Stimulated activated CD8-positive, alpha-beta memory T cell treated with anti-CD3 and anti-CD28 coated beads, Interleukin-7, amount 100 ng/mL, for 24 hours (primary cell): ENCODE measurements around the gene RPTN.

Source experiments
- DNase-seq: peaks from one replicate; pipeline ENCODE4 v3.0.0-alpha.2; 2020; ENCODE audit warnings: low read depth

The RPTN gene, protein sequence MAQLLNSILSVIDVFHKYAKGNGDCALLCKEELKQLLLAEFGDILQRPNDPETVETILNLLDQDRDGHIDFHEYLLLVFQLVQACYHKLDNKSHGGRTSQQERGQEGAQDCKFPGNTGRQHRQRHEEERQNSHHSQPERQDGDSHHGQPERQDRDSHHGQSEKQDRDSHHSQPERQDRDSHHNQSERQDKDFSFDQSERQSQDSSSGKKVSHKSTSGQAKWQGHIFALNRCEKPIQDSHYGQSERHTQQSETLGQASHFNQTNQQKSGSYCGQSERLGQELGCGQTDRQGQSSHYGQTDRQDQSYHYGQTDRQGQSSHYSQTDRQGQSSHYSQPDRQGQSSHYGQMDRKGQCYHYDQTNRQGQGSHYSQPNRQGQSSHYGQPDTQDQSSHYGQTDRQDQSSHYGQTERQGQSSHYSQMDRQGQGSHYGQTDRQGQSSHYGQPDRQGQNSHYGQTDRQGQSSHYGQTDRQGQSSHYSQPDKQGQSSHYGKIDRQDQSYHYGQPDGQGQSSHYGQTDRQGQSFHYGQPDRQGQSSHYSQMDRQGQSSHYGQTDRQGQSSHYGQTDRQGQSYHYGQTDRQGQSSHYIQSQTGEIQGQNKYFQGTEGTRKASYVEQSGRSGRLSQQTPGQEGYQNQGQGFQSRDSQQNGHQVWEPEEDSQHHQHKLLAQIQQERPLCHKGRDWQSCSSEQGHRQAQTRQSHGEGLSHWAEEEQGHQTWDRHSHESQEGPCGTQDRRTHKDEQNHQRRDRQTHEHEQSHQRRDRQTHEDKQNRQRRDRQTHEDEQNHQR

DNA sequence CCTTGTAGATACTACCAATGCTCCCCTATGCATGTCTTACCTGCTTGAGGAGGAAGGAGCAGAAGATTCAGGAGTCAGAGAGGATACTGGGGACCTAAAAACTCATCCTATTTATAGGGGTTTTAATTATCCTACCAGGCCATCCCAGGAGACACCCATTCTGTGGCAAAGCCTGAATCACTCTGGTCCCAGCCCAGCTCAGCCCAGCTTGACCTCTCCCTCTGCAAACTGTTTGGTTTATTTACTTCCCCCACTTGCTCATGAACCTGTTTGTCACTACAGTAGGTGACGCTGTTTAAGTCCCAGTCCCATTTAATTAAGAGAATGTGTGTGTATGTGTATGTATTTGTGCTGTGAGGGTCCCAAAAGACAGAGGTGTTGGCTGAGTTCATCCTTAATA lies at the start of gene RPTN:
Gene RPTN (minus strand): TSS at position 85 of the 400 bp plus-strand sequence. CDS start 1,339 bp downstream, outside the sequence.
- DNase-seq: no peak

DNA sequence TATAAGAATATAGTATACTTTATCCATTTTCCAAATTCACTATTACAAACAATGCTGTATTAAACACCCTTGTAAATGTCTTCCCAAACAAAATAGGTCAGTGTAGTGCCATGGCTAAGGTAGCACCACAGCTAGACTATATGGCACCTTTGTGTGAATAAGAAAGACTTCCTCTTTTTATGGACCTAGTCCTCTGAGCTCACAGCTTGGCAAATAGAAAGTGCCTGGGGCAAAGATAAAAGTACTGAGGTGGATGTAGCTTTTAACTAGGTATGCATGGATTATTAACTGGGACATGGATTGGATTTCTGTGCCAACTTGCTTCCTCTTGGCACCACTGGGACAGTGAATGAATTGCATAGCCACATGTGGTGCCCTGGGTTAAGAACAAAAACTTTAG lies 40.0 kb upstream of the RPTN start:
- no peak for DNase-seq

DNA sequence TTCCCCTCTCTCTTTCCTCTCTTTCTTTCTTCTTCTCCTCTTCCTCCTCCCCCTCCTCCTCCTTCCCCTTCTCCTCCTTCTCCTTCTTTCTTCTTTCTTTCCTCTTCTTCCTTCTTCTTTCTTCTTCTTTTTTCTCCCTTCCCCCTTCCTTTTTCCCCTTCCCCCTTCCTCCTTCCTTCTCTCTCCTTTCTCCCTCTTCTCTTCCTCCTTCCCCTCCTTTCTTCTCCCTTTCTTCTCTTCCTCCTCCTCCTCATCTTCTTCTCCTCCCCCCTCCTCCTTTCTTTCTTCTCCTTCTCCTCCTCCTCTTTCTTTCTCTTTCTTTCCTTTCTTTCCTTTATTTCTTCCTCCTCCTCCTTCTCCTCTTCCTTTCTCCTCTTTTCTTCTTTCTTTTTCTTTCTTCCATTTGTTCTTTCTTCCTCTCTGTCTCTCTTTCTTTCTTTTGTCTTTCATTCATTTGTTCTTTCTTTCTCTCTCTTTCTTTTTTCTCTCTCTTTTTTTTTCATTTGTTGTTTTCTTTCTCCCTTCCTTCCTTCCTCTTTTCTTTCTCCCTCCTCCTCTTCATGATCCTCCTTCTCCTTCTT lies 38.4 kb upstream of the RPTN start:
- no peak for DNase-seq

DNA sequence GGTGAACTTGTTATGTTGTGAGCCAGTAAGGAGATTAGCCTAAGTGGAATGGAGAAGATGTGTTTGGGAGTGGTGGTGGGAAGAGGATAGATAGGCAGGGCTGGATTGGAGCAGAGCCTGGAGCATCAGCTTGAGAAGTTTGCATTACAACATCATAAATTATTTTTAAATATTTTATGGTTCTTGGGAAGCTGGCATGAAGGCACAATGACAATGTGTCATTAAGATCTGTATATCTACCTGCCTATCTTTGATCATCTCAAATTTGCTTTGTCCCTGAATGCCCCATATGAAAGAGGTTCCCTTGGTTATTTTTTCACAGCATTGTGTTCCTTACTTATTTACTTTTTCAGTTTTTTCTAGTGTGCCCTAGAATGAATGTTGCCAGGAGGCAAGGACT lies 32.7 kb upstream of the RPTN start:
- no peak for DNase-seq

DNA sequence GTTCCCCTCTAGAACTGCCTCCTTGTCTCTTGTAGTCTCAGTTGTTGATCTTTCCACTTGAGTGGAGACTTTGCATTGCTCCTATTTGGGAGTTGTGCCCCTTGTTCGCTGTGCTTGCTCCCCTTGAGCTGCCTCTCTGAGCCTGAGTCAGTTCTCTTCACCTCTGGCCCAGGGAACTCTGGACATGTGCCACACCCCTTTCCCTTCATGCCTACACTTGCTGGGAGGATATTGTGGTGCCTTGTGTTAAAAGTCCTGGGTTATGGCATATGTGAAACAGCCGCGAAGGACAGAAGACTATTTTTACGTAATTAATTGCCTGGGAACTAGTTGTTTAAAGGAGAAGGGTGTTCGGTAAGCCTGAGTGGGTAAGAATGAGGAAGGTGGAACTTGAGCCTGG lies 32.2 kb upstream of the RPTN start:
- DNase-seq: no peak

DNA sequence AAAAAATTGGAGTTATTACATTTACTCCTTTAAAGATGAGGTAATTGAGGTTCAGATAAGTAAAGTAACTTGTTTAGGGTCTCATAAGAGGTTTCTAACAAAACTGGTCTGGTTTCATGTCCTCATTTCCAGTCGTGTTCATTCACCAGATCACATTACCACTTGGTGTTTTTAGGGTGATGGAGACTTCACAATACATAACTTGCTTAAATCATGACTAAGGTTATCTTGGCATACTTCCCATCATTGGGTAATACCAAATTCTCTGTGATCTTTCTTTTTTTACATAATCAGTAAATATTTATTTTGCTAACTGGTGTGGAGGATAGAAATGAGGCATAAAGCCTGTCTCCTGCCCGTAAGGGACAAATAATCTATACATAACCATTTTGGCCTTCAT lies 31.6 kb upstream of the RPTN start:
- DNase-seq: no peak

DNA sequence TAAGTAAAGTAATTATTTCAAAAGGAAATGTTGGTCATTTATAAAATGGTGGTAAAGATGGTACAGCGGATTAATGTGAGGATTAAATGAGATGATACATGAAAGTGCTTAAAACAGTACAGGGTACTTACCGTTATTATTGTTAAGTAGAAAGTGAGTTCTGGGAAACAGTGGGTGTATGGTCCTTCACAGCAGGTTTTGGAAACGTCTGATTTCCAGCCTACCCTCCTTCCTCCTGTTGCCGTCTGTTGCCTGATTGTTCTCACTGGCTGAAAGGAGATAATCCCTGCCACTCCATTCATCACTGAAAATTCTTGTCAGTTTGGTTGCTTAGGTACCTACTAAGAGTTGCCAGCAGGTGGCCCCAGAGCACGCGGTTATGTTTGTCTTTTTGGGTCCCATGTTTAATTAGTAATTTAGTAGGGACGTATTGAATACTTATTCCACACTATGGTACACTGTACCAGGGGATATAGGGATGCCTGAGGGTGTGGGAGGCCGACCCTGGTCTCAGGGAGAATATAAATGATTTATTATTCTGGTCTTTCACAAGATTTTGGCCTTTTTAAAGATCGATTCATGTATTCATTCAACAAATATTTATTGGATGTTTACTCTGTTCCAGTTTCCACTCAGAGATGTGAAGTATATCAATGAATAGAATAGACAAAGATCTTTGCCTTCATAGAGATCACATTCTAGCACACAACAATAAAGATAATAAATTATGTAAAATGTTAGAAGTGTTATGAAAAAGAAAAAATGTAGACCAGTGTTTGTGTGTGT lies 30.8 kb upstream of the RPTN start:
- DNase-seq: peak; percentile 36

DNA sequence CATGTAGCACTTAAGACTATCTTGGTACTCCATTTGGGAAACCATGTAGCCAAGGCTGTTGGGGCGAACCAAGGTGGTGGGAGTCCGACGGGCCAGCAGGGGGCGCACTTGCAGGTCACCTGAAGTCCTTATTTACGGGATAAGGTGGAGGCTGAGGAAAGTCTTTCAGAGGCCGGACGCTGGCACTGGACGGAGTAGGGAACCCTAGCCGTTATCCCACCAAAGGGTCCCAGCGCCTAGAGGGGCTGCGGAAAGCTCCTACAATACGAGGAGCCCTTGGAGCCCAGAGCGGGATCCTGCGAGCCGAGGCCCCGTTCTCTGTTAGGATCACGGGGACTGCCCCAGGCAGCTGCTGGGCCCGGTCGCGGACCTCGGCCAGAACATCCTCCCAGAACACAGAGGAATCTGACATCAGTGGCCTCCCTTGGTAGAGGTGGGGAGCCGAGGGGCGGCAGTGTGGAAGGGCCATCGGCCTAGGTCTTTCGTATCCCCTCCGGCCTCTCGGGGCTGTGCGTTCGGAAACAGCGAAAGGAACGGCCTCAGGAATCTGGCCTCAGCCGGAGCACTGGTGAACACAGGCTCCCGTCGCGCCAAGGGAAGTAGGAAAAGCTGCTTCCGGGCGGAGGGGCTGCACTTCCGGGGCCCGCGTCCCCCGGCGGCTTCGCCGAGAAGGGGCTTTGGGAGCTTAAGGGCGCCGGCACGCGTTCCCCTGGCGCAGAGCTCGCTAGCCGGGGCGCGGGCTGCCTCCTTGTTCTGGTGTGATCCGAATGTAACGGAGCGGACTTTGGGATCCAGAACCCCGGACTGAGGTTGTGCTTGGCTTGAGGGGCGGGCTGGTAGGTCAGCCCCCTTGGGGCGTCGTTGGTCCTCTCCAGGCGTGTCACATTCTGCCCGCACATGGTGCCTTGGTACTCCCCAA lies 29.9 kb upstream of the RPTN start:
- DNase-seq: peak; percentile 64

DNA sequence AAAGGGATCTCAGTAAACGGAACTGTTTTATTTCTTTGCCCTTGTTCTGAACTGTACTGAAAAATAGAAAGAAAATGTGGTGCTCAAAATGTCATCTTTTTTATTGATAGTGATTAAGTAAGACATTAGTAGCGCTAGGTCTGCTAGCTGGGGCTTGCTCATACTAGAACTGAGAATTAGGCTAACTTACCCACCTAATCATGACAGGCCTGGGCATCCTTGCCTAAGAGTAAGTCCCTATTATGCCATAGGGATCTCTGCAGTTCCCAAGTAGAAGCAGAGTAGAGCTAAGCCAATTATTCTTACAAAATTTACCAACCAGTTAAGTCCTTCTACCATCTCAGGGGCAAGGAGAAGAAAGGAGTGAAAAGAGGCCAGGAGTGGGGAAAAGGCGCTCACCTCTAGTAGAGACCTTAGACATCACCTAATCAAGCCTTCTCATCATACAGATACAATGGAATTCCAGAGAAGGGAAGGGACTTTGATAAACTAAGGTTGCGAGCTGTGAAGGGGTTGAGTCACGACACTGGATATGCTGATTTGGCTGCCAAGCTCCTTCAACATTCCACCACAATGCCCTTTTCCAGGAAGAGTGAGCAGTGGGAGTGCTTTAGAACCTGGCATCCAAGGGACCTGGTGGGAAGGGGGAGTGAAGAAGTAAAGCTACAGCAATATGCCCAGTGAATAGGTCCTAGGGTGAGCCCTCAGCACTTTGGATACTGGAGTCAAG lies 27.7 kb upstream of the RPTN start:
- no peak for DNase-seq

DNA sequence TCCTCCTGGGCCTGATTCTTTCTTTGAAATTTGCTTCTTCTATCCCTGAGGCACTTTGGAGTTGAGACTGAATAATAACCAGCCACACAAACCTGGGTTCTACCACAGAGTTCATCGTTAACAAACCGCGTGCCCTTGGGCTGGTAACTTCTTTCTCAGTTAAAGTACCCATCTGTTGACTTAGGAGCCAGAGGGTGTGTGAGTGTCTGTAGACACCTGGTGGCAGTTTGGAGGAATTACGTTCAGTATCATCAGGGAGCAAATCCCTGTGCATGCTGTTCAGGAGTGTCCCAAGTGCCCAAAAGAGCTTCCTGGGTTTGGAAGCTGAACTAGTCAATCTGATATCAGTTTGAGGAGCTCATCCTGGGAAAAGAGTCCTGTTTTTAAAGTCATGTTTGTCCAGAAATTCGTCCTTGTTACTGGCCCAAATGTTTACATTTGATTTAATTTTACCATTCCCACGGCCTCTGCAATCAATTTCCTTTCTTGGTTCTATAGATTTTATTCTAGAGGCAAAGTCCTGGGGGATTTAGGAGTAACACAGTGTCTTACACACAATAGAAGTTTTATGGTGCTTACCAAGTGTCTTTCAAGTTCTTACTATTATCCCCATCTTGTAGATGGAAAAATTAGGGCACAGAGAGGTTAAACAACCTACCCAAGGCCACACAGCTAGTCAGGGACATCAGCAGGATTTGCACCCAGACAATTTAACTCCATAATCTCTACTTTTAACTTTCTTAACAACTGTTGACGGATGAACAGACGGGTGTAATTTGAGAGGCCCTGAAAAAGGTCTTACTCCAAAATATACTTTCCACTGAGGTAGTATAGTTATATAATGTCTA lies 26.7 kb upstream of the RPTN start:
- DNase-seq: no peak

DNA sequence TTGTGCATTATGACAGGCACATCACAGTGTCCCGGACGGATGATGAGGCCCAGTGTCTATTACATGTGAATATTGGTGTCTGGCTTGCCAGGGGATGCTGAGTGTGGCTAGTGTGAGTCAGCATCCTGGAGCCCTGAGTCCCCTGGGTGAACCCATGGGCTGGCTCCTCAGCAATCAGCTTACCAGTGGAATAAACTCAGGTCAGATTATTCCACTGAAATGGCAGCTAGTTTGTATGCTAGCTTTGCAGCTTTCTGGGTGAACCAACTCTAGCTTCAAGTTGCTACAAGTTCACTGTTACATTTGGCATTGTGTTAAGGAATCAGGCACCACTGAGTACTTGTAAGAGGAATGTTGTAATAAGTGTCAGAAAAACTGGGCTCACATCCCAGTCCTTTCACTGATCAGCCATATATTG lies 23.9 kb upstream of the RPTN start:
- DNase-seq: no peak

DNA sequence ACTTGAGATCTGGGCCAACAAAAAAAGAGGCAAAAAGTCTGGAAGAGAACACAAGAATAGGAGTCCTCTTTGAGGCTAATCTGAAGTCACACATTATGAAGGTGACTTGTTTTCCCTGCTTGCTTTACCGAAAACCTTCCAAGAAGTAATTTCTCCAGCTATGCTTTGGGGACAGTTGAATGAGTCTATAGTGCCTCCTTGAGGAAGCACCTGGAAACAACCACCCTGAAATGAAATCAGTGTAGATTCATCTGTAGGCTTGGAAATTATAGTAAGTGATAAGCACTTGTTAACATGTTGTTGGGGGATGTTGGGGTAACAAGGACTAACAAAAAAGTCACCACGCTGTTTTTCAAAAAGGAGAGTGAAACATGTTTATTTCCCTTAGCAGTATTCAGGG lies 23.4 kb upstream of the RPTN start:
- DNase-seq: no peak

DNA sequence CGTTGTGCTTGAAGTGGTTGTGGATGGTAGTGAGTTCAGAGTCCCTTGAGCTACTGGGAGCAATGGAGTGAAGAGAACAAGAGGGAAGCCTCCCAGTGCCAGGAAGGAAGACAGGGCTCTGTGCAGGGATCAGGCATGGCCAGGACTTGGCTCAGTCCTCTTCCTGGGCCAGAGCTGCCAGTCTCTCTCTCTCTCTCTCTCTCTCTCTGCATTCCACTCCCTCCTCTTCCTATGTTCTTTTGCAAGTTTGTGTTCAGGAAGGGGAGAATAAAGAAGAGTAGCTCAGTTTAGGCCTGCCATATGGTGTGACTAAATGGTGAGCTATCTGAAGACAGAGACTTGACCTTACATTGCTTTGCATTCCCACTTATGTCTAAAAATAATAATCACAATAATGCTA lies 20.5 kb upstream of the RPTN start:
- no peak for DNase-seq

DNA sequence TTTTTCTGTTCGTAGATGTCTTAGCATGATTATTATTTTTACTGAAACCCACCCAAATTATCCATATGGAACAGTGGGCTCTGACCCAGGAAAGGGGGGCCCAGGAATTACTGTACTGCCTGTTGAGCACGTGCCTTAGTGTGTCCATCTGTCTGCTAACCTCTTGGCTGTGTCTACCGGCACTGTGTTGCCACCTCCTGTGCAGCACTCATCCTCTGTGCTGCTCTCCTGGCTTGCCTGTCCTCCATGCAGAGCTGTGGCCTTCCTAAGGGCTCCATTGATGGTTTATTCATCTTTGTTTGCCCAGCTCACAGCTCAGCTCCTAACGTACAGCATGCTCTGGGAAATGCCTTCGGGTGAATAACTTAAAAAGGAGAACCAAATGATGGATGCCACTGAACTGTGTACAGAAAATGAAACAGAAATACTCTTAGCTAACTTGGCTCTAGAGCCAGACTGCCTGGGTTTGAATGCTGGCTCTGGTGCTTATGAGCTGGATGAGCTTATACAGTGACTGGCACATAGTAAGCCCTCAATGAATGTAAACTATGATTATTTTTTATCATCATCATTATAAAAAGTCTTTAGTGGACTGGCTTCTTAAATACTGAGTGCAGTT lies 11.4 kb upstream of the RPTN start:
- no peak for DNase-seq

DNA sequence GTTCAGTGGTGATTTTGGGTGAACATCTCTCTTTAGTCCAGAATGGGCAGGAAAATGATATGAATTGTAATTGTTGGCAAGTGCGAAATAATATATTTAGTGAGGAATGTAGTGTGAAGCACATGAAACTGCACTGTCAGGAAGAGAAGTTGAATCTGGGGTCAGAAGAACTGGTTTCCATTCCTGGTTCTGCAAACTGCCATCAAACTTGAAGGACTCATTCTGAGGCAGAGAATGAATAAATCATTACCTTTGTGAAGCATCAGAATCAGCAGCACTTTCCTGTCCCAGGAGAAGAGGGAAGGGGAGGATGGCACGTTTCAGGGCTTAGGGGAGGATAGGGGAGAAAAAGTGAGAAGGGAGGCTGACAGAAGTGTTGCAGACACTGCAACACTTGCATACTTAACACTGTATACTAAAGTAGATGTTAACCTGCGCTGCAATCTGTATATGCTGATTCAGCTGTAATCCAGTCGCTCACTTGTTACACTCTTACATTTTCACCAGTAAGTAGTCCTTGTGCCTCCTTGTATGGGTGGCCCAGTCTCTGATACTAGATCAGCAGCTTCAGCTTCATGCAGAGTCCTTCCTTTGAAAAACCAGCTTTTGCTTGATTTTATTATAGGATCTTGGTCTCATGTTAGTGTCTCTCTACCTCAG lies 10.5 kb upstream of the RPTN start:
- DNase-seq: no peak

DNA sequence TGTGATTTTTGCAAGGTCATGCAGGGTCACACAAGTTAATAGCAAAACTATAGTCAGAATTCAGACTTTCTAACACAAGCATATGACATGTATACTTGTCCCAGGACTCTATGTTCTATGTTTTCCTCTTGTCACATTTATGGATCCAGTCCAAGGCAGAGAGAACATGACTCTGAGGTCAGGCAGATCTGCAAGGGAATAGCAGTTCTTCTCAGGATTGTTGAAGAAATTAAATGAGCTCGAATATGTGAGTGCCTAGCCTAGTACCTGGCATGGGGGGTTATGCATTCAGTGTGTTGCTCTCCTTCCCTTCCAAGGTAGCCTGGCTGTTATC lies 9.5 kb upstream of the RPTN start:
- DNase-seq: no peak

DNA sequence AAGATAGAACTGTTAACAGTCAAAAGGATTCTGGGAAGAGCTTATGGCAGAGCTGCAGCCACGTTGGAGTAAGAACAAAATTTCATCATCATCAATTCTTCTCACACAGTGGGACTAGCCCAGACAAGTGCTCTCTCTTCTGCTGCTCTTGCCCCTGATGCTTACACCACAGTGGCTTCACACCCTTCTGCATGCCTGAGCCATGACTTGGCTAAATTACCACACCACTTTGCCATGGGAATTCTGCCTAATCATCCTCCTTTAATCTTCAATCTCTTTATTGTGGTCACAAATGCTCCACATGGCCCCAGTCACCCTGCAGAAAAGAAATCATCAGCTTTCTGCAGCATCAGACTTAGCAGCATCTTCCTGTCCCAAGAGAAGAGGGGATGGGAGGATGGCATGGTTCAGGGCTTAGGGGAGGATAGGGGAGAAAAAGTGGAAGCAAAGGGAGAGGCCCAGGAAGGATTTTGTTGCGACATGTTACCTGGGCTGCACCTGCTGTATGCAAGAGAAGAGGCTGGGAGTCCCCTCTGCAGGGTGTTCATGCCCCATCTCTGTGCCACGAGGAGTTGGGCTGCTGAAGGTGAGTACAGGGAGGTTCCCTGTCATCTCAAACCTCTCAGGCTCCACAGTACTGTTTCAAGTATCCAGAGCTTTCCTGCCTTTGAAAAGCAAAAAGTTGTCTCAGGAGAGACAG lies 9.0 kb upstream of the RPTN start:
- DNase-seq: no peak

DNA sequence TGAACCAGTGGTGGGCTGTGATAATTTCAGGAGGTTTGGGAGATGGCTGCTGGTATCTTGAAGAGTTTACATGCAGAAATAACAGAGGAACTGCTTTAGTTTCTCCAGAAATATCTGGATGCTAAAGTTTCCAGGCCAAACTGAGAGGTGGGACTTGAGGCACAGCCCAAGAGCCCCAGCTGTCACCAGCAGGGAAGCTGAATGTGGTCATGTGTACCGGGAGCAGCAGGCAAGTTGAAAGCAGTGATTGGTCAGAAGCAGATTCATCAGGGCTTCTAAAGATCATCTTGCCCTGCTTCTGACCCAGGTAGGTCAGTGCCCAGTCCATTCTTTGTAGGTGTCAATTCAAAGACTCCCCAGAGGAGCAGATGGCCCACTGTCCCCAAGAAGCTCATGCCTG lies 7.9 kb upstream of the RPTN start:
- DNase-seq: no peak
